Neutrophil (primary cell): Measurements from ENCODE around the gene SF3B5.
"Not testable (repeated sequence)": the region's sequence is repeated elsewhere in the genome, so short reads cannot be mapped to it uniquely, and the experiment has no call there.

Experiments
- H3K27ac ChIP-seq: fragments of 200-600 bp; sonication (generic); 2 replicates; pipeline ENCODE4 v1.5.1; 2016; ENCODE audit warnings: mild to moderate bottlenecking, moderate library complexity
- H3K27me3 ChIP-seq: fragments of 200-600 bp; sonication (generic); 2 replicates; pipeline ENCODE4 v1.6.0; 2016; ENCODE audit warnings: mild to moderate bottlenecking
- H3K36me3 ChIP-seq: fragments of 200-600 bp; sonication (generic); 2 replicates; pipeline ENCODE4 v1.5.1; 2017
- H3K4me1 ChIP-seq, 2 experiments: fragments of 200-600 bp in 1 of 2; sonication (generic) in 1 of 2; 1 replicate in 1 of 2; 2 replicates in 1 of 2; pipeline versions ENCODE4 v1.5.1 to v1.6.1; 2013 to 2016; ENCODE audit warnings: low read depth in 1 of 2, low read length in 1 of 2, mild to moderate bottlenecking in 1 of 2, moderate library complexity in 1 of 2; ENCODE audit not compliant: control insufficient read depth in 1 of 2, insufficient read depth in 1 of 2
- H3K4me3 ChIP-seq, 2 experiments: fragments of 200-600 bp in 1 of 2; sonication (generic) in 1 of 2; 1 replicate in 1 of 2; 2 replicates in 1 of 2; pipeline ENCODE4 v1.5.1; 2013 to 2016; ENCODE audit warnings: low read depth in 1 of 2, low read length in 1 of 2, mild to moderate bottlenecking in 1 of 2, moderate library complexity in 1 of 2
- H3K9me3 ChIP-seq: fragments of 200-600 bp; sonication (generic); 2 replicates; pipeline ENCODE4 v1.5.1; 2016
- TF ChIP-seq, protein P1 (sequence below): fragments of 200-600 bp; sonication (generic); IDR thresholded peaks from 2 replicates; pipeline ENCODE4 v1.5.1; 2016; ENCODE audit warnings: antibody characterized with exemption

SF3B5 gene

DNA sequence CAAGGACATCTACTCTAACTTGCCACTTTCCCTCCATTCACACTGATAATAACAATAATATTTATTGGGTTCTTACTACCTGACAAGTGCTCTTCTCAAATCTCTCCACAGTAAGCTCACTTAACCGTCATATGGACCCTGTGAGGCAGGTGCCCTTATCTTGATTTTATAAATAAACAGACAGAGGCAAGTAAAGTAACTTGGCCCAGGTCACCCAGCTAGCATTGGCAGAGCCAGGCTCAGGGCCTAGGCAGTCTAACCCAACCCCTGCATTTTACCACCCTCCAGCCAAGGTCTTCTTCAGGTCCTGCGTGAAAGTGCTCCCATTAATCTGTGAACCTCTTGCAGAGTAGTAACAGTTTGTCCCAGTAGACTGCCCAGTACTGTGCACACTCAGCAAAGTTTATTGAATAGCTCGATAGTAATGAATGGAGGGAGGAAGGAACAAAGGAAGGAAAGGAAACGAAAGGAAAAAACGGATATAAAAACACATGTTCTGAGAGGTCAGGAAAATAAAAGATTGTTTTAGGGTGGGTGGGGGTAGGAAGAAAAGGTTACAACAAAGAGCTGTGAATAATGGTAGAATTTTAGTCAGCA lies 38.0 kb upstream of the SF3B5 start:
- Histone ChIP-seq H3K4me3 (no peak overlapping the region), H3K27me3 (no peaks in the 10 kb centered on the region), H3K36me3 (no peaks in the 10 kb centered on the region), H3K27ac (no peak overlapping the region), H3K4me1 (peaks cover 20 to 26% of the 10 kb centered on the region in 2 experiments), H3K9me3 (no peaks in the 10 kb centered on the region)
- TF ChIP-seq, protein P1, sequence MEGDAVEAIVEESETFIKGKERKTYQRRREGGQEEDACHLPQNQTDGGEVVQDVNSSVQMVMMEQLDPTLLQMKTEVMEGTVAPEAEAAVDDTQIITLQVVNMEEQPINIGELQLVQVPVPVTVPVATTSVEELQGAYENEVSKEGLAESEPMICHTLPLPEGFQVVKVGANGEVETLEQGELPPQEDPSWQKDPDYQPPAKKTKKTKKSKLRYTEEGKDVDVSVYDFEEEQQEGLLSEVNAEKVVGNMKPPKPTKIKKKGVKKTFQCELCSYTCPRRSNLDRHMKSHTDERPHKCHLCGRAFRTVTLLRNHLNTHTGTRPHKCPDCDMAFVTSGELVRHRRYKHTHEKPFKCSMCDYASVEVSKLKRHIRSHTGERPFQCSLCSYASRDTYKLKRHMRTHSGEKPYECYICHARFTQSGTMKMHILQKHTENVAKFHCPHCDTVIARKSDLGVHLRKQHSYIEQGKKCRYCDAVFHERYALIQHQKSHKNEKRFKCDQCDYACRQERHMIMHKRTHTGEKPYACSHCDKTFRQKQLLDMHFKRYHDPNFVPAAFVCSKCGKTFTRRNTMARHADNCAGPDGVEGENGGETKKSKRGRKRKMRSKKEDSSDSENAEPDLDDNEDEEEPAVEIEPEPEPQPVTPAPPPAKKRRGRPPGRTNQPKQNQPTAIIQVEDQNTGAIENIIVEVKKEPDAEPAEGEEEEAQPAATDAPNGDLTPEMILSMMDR = no peak

DNA sequence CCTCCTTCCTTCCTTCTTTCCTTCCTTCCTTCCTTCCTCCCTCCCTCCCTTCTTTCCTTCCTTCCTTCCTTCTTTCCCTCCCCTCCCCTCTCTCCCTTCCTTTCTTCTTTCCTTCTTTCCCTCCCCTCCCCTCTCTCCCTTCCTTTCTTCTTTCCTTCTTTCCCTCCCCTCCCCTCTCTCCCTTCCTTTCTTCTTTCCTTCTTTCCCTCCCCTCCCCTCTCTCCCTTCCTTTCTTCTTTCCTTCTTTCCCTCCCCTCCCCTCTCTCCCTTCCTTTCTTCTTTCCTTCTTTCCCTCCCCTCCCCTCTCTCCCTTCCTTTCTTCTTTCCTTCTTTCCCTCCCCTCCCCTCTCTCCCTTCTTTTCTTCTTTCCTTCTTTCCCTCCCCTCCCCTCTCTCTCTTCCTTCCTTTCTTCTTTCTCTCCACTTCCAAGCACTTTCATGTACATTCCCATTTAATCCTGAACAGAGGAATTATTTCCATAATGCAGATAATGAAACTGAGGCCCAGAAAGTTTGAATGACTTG lies 36.9 kb upstream of the SF3B5 start:
- not testable (repeated sequence) for H3K27me3 ChIP-seq, H3K4me3 ChIP-seq

DNA sequence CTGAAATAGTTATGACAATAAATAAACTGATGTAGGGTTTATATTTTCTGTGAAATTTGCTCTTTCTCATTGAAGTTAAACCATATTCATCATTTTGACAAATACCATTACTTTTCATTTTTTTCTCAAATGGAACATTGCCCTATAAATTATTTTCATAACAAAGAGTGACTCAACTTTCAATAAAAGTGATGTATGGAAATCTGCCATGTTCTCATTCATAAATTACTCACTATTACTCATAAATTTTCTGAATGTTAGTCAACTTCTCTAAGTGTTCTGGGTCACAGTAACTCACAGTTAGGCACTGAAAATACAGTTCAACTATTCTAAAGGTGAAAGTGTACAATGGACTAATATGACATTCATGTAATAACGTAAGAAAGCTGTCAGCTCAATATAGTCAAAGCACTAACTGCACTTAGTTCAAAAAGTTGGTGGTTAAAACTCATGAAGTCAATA lies 35.9 kb upstream of the SF3B5 start:
- Histone ChIP-seq H3K27ac (no peak overlapping the region), H3K9me3 (no peaks in the 10 kb centered on the region), H3K36me3 (no peaks in the 10 kb centered on the region), H3K4me1 (peaks cover 13 to 19% of the 10 kb centered on the region in 2 experiments), H3K27me3 (no peaks in the 10 kb centered on the region), H3K4me3 (no peak overlapping the region)
- TF ChIP-seq, protein P1 = no peak

More for the DNA sequence above, 36.9 kb upstream of the SF3B5 start:
- not testable (repeated sequence) for H3K27ac ChIP-seq, H3K36me3 ChIP-seq, H3K9me3 ChIP-seq
- peaks cover 13 to 19% of the 10 kb centered on the region in 2 experiments for H3K4me1 ChIP-seq

DNA sequence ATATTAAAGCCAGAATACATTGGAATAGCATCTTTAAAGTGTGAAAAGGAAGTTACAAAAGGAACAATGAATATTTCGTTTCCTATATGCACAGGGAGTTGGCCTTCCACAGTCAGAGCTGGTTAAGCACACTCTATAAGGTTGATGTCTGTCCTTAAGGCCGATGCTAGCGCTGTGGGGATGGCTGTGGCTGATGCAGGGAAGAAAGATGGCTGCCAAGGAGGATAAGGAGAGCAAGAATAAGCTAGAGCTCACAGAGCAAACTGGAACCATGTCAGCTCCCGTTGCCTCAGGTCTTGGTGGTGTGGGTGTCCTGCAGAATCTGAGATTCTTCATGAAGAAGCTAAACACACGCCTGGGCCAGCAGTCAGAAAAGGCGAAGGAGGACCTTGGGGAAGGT lies 34.1 kb upstream of the SF3B5 start:
- no peaks in the 10 kb centered on the region for H3K9me3 ChIP-seq
- no peak overlapping the region for H3K4me3 ChIP-seq
- H3K27me3 ChIP-seq = no peaks in the 10 kb centered on the region
- H3K4me1 ChIP-seq = peaks cover 13 to 19% of the 10 kb centered on the region in 2 experiments
- H3K27ac ChIP-seq = peak overlapping the region; percentile 68
- TF ChIP-seq, protein P1 = no peak
- no peaks in the 10 kb centered on the region for H3K36me3 ChIP-seq

DNA sequence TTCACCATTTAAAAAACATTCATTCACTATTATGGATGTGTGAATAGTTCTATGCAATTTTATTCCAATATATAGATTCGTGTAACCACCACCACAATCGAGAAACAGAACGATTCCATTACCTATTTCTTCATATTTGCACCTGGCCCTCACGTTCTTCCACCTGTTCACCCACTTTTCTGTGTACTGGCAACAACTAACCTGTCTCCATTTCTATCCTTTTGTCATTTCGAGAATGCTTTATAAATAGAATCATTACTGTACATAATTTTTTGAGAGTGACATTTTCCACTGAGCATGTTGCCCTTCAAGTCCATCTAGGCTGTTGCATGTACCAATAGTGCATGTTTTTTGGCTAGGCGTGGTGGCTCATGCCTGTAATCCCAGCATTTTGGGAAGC lies 31.7 kb upstream of the SF3B5 start:
- TF ChIP-seq, protein P1 = no peak
- no peaks in the 10 kb centered on the region for H3K27me3 ChIP-seq
- no peaks in the 10 kb centered on the region for H3K36me3 ChIP-seq
- H3K27ac ChIP-seq = no peak overlapping the region
- H3K4me1 ChIP-seq = peaks cover 16 to 19% of the 10 kb centered on the region in 2 experiments
- no peaks in the 10 kb centered on the region for H3K9me3 ChIP-seq
- no peak overlapping the region for H3K4me3 ChIP-seq

DNA sequence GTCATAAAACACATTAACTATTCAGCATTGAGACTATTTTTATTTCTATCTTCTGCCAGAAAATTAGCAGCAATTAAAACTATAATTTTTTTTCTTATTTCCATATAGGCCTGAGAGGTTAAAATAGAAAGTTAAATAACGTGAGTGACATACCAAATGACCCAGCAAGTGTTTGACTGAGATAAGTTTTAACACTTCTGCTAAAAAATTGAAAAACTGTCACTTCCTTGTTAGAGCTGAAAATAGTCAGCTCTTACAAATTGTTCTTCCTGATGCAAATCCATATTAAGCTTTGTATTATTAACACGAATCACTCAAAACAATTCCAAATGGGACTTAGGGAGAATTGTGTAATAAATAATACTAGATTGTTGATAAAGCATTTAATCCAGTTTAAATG lies 28.5 kb upstream of the SF3B5 start:
- Histone ChIP-seq H3K36me3 (no peaks in the 10 kb centered on the region), H3K27me3 (no peaks in the 10 kb centered on the region), H3K27ac (no peak overlapping the region), H3K4me1 (peaks cover 0 to 3% of the 10 kb centered on the region in 2 experiments), H3K9me3 (no peaks in the 10 kb centered on the region), H3K4me3 (no peak overlapping the region)
- TF ChIP-seq, protein P1 = no peak
